Cardiac fibroblast (primary cell): ENCODE measurements around the gene POLR1A.

ENCODE experiments used
- DNase-seq, 2 donors: peaks; one replicate each; pipeline versions ENCODE4 v3.0.0 to v3.0.0-alpha.2; 2010; ENCODE audit warnings: low read depth in 2 of 2
- H3K4me3 ChIP-seq, 2 donors: replicated peaks in 1 of 2; 1 replicate in 1 of 2; 2 replicates in 1 of 2; pipeline ENCODE4 v1.5.1; 2011; ENCODE audit warnings: low read depth in 2 of 2, low read length in 2 of 2, mild to moderate bottlenecking in 2 of 2, moderate library complexity in 1 of 2
- CTCF ChIP-seq: IDR thresholded peaks from one replicate; pipeline ENCODE4 v1.5.1; 2011; ENCODE audit warnings: low read depth, mild to moderate bottlenecking, low read length, inconsistent platforms

POLR1A gene

GRCh38 chr2:86123328-86123925 lies 17.7 kb upstream of the POLR1A start:
- H3K4me3 ChIP-seq, result no peak overlapping the region
- DNase-seq, result no peak
- no peak for TF ChIP-seq CTCF

GRCh38 chr2:86118130-86118529 lies 12.4 kb upstream of the POLR1A start:
- no peak overlapping the region for H3K4me3 ChIP-seq
- no peak for TF ChIP-seq CTCF
- DNase-seq, result no peak

- no peak for TF ChIP-seq CTCF
- no peak for DNase-seq
- H3K4me3 ChIP-seq, result peak overlapping the region; percentile 87 to 91
Observed at GRCh38 chr2:86107031-86107430, 1.3 kb upstream of the POLR1A start.

GRCh38 chr2:86105969-86106945 lies 571 bp upstream of the POLR1A start, which contains the start of gene PTCD3:
PTCD3 (plus strand) TSS chr2:86106235; CDS start chr2:86106248, 13 bp downstream.
- no peak for TF ChIP-seq CTCF
- peak within 1 kb of the TSS; percentile 87 to 91 for H3K4me3 ChIP-seq
- DNase-seq, result peak; percentile 96 to 97

GRCh38 chr2:86102157-86102556 lies 3.5 kb downstream of the POLR1A start:
- no peak for TF ChIP-seq CTCF
- no peak for DNase-seq
- H3K4me3 ChIP-seq, result no peak overlapping the region

- H3K4me3 ChIP-seq, result no peak overlapping the region
- DNase-seq, result no peak
- TF ChIP-seq CTCF, result no peak
Observed at GRCh38 chr2:86097913-86098312, 7.8 kb downstream of the POLR1A start.
